Right atrium auricular region (tissue), 2 donors: Measurements from ENCODE around the gene SYT15. TPM values are rescaled to one million over a fixed set of nuclear protein-coding genes. Genes with fewer than 3 reads are reported as not detected.

ENCODE experiments used
- DNase-seq: peaks from one replicate; pipeline ENCODE4 v3.0.0-alpha.2; 2019; ENCODE audit warnings: low spot score
- H3K27ac ChIP-seq, 2 donors: fragments of 200-600 bp; sonication (generic); 1 replicate in 1 of 2; 2 replicates in 1 of 2; pipeline ENCODE4 v1.5.1; 2016 to 2019
- H3K27me3 ChIP-seq, 2 donors: fragments of 200-600 bp; sonication (generic); one replicate each; pipeline versions ENCODE4 v1.5.1 to v1.6.0; 2017 to 2019
- H3K36me3 ChIP-seq: fragments of 200-600 bp; sonication (generic); one replicate; pipeline ENCODE4 v1.5.1; 2016
- H3K4me1 ChIP-seq, 2 donors: fragments of 200-600 bp; sonication (generic); one replicate each; pipeline versions ENCODE4 v1.5.1 to v1.6.0; 2017 to 2019
- H3K4me3 ChIP-seq, 2 donors: fragments of 200-600 bp; sonication (generic); 1 replicate in 1 of 2; 2 replicates in 1 of 2; pipeline ENCODE4 v1.5.1; 2017 to 2019; ENCODE audit warnings: mild to moderate bottlenecking in 1 of 2, moderate library complexity in 1 of 2
- H3K9me3 ChIP-seq, 2 donors: fragments of 200-600 bp; sonication (generic); one replicate each; pipeline ENCODE4 v1.5.1; 2019
- CTCF ChIP-seq, 2 donors: fragments of 200-600 bp; sonication (generic); IDR thresholded peaks; one replicate each; pipeline ENCODE4 v1.5.1; 2019; ENCODE audit warnings: antibody characterized with exemption in 2 of 2
- total RNA-seq, 2 donors: library from RNA; depleted of rRNA; stranded (reverse); fragments of >200 nt; gene quantifications; one replicate each; pipeline ENCODE4 v1.1.0, GENCODE V29; 2016

The SYT15 gene
- total RNA-seq, 2 donors from 2014 or later = 1.5 to 2.7 TPM

GRCh38 chr10:46558122-46558391 is 20.9 kb upstream of the SYT15 start:
- TF ChIP-seq CTCF (IDR thresholded peaks at IDR 0.05) = no peak
- DNase-seq = no peak
- Histone ChIP-seq H3K4me1 (peaks cover 0 to 14% of the 10 kb centered on the region in 2 donors), H3K27me3 (peaks cover 12 to 19% of the 10 kb centered on the region in 2 donors), H3K36me3 (no peaks in the 10 kb centered on the region), H3K4me3 (no peak overlapping the region), H3K9me3 (no peaks in the 10 kb centered on the region), H3K27ac (no peak overlapping the region)

GRCh38 chr10:46558392-46559185 is 20.3 kb upstream of the SYT15 start:
- H3K27me3 ChIP-seq = peaks cover 12 to 19% of the 10 kb centered on the region in 2 donors
- peaks cover 0 to 14% of the 10 kb centered on the region in 2 donors for H3K4me1 ChIP-seq
- no peaks in the 10 kb centered on the region for H3K9me3 ChIP-seq
- DNase-seq = no peak
- no peak overlapping the region for H3K4me3 ChIP-seq
- no peak overlapping the region for H3K27ac ChIP-seq
- no peak for TF ChIP-seq CTCF (IDR thresholded peaks at IDR 0.05)
- no peaks in the 10 kb centered on the region for H3K36me3 ChIP-seq

GRCh38 chr10:46559231-46559671 is 19.7 kb upstream of the SYT15 start:
- Histone ChIP-seq H3K9me3 (no peaks in the 10 kb centered on the region), H3K27me3 (peaks cover 12 to 19% of the 10 kb centered on the region in 2 donors), H3K4me1 (peaks cover 0 to 14% of the 10 kb centered on the region in 2 donors), H3K36me3 (no peaks in the 10 kb centered on the region), H3K4me3 (no peak overlapping the region), H3K27ac (no peak overlapping the region)
- TF ChIP-seq CTCF (IDR thresholded peaks at IDR 0.05) = no peak
- DNase-seq = no peak

- no peak for DNase-seq
- H3K4me3 ChIP-seq = no peak overlapping the region
- H3K27ac ChIP-seq = no peak overlapping the region
- no peaks in the 10 kb centered on the region for H3K36me3 ChIP-seq
- peaks cover 12 to 19% of the 10 kb centered on the region in 2 donors for H3K27me3 ChIP-seq
- H3K4me1 ChIP-seq = peaks cover 0 to 14% of the 10 kb centered on the region in 2 donors
- H3K9me3 ChIP-seq = no peaks in the 10 kb centered on the region
- no peak for TF ChIP-seq CTCF (IDR thresholded peaks at IDR 0.05)
These were observed 18.5 kb upstream of the SYT15 start for GRCh38 chr10:46560381-46560780.

- Histone ChIP-seq H3K9me3 (no peaks in the 10 kb centered on the region), H3K27me3 (peaks cover 11 to 15% of the 10 kb centered on the region in 2 donors), H3K4me3 (no peak overlapping the region), H3K36me3 (no peaks in the 10 kb centered on the region), H3K4me1 (peaks cover 0 to 11% of the 10 kb centered on the region in 2 donors), H3K27ac (no peak overlapping the region)
- no peak for TF ChIP-seq CTCF (IDR thresholded peaks at IDR 0.05)
- no peak for DNase-seq
These were observed 18.0 kb upstream of the SYT15 start for GRCh38 chr10:46560952-46561351.
